OCI-LY3 (cell line): ENCODE data around the gene DENND4B.

Experiments used
- EZH2phosphoT487 ChIP-seq: fragments of 200-600 bp; shearing (Covaris generic); IDR thresholded peaks from 2 replicates; pipeline ENCODE4 v1.6.1; 2018; ENCODE audit warnings: antibody characterized with exemption, mixed run types, low read depth
- TF ChIP-seq, protein P1 (sequence below): fragments of 200-600, 300-600 bp; sonication (generic); IDR thresholded peaks from 2 replicates; pipeline ENCODE4 v1.5.1; 2014; ENCODE audit warnings: antibody characterized with exemption, low read length, low read depth

DNA sequence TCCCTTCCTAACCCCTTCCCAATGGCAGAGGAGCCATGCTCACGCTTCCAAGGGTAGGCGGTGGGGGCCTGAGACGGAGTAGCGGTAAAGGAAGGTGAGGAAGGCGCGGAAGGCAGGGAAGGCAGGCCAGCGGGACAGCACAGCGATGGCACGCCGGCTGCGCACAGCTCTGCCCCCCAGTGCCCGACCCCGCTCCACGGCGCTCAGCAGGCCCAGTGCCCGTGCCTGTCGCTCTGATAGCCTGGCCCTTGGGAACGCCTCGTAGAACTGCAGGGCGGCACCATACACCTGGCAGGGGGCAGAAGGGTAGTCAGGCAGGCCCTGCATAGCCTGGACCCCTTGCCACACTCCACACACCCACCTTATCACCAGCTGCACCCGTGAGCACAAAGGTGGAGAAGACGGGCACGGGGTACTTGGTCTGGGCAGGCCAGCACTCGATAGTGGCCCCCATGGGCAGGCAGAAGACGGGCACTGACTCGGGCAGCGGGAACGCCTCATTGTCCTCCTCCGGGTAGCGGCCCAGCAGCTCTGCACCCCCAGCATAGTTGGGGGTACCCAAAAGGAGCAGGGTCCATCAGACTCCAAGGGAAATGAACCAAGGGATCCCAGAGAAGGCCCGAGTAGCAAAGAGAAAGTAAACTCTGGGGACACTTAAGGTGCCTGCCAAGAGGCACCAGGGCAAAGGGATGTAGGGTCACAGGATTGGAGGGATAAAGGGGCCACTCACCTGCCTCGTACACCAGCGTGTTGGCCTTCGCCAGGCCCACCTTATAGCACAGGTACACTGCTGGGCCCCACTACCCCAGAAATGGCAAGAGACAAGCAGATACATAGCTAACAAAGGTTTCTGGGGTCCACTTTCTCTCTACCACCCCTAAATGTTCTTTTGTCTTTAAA, 4.4 kb downstream of the DENND4B start:
- TF ChIP-seq, protein P1, sequence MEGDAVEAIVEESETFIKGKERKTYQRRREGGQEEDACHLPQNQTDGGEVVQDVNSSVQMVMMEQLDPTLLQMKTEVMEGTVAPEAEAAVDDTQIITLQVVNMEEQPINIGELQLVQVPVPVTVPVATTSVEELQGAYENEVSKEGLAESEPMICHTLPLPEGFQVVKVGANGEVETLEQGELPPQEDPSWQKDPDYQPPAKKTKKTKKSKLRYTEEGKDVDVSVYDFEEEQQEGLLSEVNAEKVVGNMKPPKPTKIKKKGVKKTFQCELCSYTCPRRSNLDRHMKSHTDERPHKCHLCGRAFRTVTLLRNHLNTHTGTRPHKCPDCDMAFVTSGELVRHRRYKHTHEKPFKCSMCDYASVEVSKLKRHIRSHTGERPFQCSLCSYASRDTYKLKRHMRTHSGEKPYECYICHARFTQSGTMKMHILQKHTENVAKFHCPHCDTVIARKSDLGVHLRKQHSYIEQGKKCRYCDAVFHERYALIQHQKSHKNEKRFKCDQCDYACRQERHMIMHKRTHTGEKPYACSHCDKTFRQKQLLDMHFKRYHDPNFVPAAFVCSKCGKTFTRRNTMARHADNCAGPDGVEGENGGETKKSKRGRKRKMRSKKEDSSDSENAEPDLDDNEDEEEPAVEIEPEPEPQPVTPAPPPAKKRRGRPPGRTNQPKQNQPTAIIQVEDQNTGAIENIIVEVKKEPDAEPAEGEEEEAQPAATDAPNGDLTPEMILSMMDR = no peak
- TF ChIP-seq EZH2phosphoT487 = no peak
